Activated T-helper 1 cell treated with Interleukin-2 at 50 U/mL for 16 hours (primary cell): Measurements from ENCODE around the gene C10orf105.

ENCODE experiments used
- DNase-seq: peaks from one replicate; pipeline ENCODE4 v3.0.0-alpha.2; 2020; ENCODE audit warnings: low read depth

C10orf105 gene

DNA sequence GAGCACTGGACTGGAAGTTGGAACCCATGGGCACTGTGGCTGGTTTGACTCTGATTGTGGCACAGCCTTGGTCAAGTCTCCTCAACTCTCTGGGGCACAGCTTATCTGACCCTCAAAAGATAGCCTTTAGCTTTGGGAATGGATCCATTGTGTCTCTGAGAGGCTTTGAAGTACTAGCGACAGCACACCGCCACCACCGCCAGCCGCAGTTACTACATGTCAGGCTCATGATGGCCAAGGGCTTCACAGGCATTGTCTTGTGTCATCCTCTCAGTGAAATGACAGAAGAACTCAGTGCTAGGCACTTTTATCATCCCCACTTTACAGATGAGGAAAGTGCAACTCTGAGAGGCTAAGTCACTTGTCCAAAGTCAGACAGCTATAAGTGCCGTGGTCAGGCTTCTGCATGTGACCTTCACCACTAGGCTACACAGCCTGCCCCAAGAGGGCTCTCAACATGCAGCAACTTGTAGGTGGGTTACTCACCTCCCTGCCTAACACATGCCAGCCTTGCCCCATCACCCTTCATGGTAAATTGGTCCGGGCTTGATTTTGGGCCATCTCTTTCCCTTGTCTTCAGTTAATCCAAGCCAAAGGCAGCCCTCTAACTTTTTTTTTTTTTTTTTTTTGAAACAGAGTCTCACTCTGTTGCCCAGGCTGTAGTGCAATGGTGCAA lies 44.1 kb downstream of the C10orf105 start:
- DNase-seq, result no peak

DNA sequence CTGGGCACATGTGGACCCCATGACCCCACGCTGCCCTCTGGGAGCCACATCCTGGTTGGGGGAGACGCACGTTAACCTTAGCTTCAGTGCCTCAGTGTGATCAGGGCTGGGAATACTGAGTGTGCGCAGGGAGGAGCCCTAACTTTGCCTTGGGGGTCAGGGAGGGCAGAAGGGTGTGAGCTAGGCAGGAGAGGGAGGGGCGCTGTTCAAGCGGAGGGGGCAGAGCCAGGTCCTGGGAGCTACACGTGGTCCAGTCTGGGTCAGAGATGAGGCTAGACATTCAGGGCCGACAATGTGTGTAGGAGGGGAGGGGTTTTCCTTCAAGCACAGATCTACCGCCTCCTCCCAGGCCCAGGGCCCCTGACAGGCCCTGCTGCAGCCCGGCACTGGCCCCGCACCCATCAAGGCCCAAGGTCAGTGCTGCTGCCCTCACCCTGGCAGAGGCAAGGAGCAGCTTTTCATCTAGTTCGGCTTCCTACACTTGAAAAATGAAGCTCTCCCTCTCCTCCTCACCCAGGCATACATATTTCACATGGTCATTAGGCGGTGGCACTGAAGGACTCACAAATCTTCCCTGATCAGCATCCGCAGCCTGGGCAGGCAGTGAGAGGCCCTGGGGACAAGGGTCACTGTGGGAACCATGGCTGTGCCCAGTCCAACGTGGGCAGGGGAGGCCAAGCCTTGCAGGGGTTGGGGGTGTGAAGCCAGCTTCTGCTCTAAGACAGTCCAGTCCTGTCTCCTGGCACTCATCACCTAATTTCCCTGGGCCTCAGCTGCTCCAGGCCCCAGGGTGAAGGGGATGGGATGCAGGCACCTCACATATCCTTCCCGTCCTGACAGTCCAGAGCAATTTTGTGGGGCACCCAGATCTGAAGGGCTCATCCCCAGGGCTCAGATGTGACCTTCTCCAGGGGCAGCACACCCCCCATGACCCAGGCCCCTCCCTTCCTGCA lies 47.3 kb downstream of the C10orf105 start:
- DNase-seq, result no peak

DNA sequence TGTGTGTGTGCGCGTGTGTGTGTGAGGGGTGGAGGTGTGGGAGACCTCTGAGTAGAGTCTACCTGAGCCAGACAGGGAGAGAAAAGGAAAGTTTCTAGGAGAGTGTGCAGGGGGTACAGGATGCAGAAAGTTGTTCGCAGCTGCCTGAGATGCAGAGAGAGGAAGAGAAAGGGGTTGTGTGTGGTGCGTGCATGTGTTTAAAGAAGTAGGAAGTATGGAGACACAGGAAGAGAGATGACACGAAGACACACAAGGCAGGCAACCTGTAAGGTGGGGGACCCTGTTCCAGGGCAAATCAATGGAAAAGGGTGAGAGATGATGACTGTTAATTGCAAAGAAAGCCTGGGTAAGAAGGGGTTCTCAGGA lies 52.2 kb downstream of the C10orf105 start:
- DNase-seq, result no peak

DNA sequence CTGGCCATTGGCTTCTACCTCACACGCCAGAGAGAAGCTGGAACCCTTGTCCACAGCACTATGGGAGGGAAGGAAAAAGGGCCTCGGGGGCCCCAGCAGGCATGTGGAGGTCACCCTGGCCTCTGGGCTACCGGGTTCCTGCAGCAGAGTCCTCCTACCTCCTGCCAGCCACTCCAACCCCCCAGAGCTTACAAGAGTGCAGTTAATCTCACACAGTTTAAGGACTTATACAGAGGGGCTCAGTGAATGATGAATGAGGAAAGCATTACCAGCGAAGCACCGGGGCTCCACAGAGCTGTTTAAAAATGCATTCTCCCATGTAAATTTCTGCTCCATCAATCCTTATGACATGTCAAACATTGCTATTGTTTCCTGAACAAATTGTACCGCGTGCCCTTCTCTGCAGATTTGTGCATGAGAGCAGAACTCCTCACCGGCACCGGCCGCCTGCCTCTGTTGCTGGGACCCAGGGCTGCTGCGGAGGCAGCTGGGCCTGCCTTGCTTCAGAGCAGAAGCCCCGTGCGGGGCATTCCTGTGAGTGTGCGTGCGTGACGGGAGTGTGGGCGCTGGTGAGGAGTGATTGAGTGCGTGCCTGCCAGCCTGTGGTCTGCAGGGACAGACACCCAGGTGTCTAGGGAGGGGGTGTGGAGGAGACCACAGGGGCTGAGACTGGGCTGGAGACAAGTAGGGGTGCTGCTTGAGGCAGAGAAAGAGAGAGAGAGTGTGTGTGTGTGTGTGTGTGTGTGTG lies 52.8 kb downstream of the C10orf105 start:
- no peak for DNase-seq

DNA sequence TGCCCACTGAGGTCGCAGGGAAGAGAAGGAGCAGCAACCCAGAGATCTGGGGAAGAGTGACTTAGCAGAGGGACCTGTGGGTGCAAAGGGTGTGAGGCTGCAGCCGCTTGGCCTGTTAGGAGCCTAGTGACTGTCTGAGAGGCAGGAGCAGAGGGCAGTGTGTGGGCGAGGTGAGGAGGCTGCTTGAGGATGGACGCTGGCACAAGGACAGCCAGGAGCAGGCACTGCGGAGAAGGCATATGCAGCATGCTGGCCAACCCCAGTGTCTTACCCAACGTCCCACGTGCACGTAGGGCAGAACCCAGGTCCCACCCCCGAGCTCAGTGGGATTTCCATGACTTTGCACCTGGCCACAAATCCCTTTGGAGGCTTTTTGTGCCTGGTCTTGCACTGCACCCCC lies 54.1 kb downstream of the C10orf105 start:
- no peak for DNase-seq

DNA sequence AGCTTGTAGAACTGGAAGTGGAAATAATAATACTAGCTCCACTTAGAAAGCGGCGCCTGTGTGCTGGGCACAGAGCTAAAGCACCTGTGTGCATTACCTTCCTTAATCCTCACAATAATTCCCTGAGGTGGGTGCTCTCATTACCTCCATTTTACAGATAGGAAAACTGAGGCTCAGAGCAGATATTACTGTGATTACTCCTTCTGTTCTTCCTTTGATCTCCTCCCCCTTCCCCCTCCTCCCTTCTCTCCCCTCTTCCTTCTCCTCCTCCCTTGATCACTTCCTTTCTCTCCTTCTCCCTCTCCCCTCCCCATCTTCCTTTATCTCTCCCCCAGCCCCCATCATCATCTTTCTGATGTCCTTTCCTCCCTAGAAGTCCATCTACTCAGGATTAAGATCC lies 55.0 kb downstream of the C10orf105 start:
- DNase-seq, result no peak

DNA sequence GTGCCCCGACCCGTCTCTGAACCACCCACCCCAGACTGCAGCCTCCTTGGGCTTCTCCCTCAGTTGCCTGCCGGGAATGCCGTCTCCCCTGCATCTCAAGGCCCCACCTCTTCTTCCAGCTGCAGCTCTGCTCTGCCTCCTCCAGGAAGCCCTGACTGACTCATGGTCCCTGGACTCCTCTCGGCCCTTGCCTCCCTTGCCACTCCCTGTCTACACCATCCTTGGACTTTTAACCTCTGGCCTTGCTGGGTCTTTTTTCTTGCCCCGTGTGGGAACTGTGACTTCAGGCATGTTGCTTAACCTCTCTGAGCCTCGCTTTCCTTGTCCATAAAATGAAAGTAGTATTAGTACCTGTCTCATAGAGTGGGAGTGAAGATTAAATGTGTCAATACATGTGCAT lies 56.3 kb downstream of the C10orf105 start:
- DNase-seq, result no peak

DNA sequence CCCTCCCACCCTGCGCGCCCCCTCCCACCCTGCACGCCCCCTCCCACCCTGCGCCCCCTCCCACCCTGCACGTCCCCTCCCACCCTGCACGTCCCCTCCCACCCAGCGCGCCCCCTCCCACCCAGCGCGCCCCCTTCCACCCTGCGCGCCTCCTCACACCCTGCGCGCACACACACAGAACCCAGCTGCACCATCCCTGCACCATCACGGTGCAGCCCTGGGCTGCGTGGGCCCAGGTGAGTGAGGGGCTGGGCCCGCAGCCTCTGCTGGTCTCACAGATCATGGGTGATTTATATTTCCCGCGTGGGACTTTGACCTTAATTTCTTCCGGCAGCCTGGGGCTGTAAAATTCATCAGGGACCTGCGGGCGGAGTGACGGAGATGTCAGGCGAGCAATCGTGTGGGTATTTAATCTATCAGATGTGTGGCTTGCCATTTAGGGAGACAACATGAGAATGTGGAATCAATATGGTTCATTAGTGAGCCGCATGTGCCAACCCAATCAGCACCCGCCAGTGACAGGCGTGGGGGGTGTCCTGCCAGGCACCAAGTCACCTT lies 57.7 kb downstream of the C10orf105 start:
- no peak for DNase-seq
